ENCODE data around the gene NLRP4. TPM values are rescaled to one million over a fixed set of nuclear protein-coding genes. Genes with fewer than 3 reads are reported as not detected.

NLRP4 gene, protein sequence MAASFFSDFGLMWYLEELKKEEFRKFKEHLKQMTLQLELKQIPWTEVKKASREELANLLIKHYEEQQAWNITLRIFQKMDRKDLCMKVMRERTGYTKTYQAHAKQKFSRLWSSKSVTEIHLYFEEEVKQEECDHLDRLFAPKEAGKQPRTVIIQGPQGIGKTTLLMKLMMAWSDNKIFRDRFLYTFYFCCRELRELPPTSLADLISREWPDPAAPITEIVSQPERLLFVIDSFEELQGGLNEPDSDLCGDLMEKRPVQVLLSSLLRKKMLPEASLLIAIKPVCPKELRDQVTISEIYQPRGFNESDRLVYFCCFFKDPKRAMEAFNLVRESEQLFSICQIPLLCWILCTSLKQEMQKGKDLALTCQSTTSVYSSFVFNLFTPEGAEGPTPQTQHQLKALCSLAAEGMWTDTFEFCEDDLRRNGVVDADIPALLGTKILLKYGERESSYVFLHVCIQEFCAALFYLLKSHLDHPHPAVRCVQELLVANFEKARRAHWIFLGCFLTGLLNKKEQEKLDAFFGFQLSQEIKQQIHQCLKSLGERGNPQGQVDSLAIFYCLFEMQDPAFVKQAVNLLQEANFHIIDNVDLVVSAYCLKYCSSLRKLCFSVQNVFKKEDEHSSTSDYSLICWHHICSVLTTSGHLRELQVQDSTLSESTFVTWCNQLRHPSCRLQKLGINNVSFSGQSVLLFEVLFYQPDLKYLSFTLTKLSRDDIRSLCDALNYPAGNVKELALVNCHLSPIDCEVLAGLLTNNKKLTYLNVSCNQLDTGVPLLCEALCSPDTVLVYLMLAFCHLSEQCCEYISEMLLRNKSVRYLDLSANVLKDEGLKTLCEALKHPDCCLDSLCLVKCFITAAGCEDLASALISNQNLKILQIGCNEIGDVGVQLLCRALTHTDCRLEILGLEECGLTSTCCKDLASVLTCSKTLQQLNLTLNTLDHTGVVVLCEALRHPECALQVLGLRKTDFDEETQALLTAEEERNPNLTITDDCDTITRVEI
- total RNA-seq = not detected

DNA sequence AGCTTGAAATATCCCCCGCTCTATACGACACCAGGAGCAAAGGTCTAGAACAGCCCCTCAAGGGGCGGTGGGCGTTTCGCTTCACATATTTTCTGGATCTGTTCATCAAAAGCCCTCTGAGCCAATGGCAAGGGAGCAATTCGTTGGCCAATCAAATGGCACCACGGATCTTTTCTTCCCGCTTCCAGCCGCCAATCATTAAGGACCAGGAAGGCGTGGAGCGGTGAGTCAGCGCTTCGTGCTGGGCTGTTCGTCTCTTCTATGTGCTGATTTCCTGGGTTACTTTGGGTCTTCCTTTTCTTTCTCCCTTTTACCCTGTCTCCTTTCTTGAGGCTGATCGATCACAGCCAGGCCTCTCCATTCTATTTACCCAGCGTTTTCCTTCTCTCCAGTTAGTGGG is at the start of gene NLRP4:
Gene NLRP4 (plus strand): TSS at position 201 of the 400 bp plus-strand sequence. CDS start 15,541 bp downstream, outside the sequence.

DNA sequence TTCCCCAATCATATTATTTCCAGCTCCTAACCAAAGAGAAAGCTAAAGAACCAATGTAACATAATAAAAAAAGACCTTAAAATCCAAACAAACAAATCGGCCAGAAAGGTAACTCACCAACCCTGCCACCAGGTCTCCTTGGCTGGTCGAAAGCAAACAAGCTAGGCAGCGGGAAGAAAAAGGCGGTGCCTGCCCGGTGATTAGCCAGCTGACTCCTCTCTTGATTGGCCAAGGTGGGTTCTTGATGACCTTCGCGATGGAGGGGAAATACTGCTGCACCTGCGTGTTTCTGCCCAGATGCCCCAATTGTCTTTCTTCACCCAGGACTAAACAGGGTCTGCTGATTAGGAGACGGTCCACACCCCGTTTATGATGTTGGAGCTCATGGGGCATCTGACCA is 4.5 kb upstream of the NLRP4 start, which contains the start of gene NLRP11:
Gene NLRP11 (minus strand): TSS at position 154 of the 400 bp plus-strand sequence. CDS start 13,825 bp downstream, outside the sequence.

Other genes starting within 250 kb of the NLRP4 start
- gene FIZ1, start 237.0 kb upstream of the NLRP4 start, total RNA-seq = 8.7 TPM
- gene ZNF524, start 236.3 kb upstream of the NLRP4 start, total RNA-seq = 10.4 TPM
- gene ZNF865, start 230.9 kb upstream of the NLRP4 start, total RNA-seq = 5.4 TPM
- 9.3 TPM for gene ZNF784, start 212.0 kb upstream of the NLRP4 start, total RNA-seq
- gene ZNF580, start 195.5 kb upstream of the NLRP4 start, total RNA-seq = 10.8 TPM
- 9.7 TPM for gene ZNF581, start 192.9 kb upstream of the NLRP4 start, total RNA-seq
- 10.9 TPM for gene CCDC106, start 188.3 kb upstream of the NLRP4 start, total RNA-seq
- 105 TPM for gene U2AF2, start 181.5 kb upstream of the NLRP4 start, total RNA-seq
- 72.5 TPM for gene EPN1, start 161.3 kb upstream of the NLRP4 start, total RNA-seq
- gene NLRP9, start 98.1 kb upstream of the NLRP4 start, total RNA-seq = not detected
- not detected for gene RFPL4A, start 77.4 kb upstream of the NLRP4 start, total RNA-seq
- not detected for gene RFPL4AL1, start 67.4 kb upstream of the NLRP4 start, total RNA-seq
- gene NLRP11, start 4.5 kb upstream of the NLRP4 start, total RNA-seq = not detected
- not detected for gene NLRP13, start 95.8 kb downstream of the NLRP4 start, total RNA-seq
- gene NLRP8, start 111.3 kb downstream of the NLRP4 start, total RNA-seq = not detected
- not detected for gene NLRP5, start 150.2 kb downstream of the NLRP4 start, total RNA-seq

Measured in camera-type eye (tissue), 1 donor.